DMS114 treated with DMSO at 0.1 percent for 48 hours (cell line): ENCODE measurements around the gene NRP2.

Experiments
- DNase-seq: peaks from one replicate; lab custom pipeline; 2025; ENCODE audit not compliant: unreplicated experiment; lab: John Stamatoyannopoulos, UW

NRP2 gene

DNA sequence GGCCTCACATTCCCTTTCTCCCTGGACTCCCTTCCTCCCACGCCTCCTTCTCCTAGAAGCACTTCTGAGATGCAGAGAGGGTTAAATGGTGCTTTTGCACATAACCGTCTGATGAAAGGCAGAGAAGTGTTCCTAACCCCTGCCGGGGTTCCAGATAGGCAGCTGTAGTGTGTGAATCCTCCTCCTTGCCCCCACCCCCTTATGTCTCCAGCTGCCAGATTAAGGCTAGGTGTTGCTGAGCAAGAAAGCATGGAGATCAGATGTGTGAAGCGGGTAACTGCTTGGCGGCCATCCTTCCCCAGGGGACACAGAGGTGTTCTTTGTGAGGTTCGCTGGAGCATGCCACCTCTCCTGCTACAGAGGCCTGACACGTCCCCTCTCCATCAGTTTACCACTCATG lies 88.3 kb downstream of the NRP2 start:
- DNase-seq: no peak

DNA sequence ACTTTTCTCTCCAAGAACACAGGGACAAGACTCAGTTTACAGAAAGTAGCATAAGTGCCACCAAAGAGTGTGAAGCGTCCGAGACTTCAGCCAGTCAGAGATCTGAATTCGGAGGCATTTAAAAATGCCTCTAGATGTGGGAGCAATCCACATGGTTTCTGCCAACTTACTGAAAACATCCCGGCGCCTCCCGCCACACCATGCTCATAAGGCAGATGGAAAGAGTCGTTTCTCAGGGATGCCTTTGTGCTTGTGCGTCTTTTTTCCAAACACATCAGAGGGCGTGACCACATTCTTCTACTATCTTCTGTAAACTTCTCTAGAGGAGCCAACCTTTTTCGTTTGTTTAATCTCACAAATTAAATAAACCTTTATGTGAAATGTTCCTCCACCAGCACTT lies 88.7 kb downstream of the NRP2 start:
- no peak for DNase-seq

- no peak for DNase-seq
Observed at GRCh38 chr2:205771666-205772065, 89.4 kb downstream of the NRP2 start.

- DNase-seq: no peak
Observed at GRCh38 chr2:205772983-205773382, 90.7 kb downstream of the NRP2 start.

DNA sequence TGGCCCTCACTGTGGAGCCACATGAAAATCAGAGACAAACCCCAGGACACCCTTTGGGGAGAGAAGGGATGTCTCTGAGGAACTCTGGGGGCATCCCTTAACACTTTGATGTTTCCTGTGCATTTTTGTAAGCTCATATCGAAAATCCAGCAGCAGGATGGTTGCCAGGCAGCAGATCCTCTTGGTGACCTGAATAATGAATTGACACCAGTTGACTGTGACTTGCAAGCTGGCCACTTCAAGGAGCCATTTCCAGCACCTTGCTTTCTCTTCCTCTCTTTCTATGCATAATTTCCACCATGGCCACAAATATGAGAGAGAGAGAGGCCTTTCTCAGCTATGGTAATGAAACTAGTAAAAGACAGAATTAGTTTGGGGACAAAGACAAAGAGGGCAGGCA lies 91.7 kb downstream of the NRP2 start:
- no peak for DNase-seq

GRCh38 chr2:205775097-205775877 lies 93.0 kb downstream of the NRP2 start:
- no peak for DNase-seq

DNA sequence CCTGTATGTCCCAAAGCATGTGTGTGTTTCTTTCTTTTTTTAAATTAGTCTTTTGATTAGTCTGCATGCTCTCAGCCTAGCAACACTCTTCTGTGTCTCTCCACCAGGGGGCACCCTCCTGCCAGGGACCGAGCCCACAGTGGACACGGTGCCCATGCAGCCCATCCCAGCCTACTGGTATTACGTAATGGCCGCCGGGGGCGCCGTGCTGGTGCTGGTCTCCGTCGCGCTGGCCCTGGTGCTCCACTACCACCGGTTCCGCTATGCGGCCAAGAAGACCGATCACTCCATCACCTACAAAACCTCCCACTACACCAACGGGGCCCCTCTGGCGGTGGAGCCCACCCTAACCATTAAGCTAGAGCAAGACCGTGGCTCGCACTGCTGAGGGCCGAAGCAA lies 93.8 kb downstream of the NRP2 start:
- DNase-seq: no peak

DNA sequence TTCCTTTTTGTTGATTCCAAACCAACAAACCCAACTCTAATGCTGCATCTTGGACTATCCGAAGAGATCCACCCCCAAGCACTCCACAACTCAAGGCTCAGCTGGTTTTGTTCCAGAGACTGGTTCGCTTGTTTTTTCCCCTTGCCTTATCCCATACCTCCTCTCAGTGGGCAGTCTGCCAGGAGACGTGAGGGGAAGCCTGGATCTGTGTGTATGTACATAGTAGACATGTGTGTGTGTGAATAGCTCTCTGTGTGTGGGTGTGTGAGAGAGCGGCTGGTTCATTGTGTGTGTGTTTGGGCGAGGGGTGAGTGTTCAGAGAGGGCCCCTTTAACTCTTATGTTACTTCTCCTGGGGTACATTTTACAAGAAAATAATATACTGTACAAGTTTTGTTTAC lies 94.4 kb downstream of the NRP2 start:
- DNase-seq: no peak

- DNase-seq: no peak
Observed at GRCh38 chr2:205778356-205778755, 96.1 kb downstream of the NRP2 start.

- DNase-seq: no peak
Observed at GRCh38 chr2:205780645-205781044, 98.3 kb downstream of the NRP2 start.

DNA sequence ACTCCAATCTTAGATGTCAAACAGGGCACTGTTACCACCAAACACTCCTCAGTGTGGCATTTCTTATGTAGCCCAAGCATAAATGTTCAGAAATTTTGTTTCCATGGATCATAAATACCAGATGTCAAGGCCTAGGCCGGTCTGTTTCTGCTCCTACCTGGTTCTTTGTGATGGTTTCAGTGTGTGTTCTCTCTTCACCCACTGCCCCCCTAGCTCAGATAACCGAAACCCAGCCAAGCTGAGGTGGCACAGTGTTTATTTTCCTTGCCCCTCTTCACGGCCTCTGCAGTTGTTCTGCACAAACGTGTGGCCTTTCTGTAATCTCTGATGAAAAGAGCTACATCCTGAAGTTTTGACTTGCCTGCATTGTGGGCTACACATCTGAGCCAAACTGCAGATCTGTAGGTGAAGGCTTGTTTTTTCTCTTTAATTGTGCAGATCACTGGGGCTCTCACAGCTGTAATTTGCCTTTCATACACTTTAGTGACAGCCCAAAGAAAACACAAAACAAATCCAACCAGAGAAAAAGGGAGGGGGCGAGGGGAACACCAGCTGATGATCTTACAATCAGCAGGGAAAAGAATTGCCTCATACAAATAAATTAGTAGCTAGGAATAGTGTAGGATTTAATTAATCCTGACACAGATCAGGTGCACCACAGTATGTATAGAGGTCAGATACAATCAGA lies 99.1 kb downstream of the NRP2 start:
- no peak for DNase-seq

DNA sequence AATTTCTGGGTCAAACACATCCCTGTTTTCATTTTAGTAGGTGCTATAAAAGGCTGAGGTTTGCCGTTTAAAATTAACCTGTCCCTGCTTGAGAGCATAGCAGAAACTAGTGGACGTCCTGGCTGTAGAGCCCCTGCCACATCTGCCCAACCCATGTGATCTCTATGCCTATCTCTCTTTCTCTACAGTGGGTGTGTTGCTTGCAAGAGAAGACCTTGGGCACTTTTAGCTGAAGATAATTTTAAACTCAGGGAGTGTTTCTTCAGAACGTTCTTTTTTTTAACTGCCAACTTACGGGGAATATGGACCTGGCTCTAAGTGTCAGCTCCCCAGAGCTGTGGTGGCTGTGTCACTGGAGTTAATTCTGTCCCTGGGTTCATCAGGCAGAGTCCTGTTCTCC lies 100.6 kb downstream of the NRP2 start:
- DNase-seq: no peak

DNA sequence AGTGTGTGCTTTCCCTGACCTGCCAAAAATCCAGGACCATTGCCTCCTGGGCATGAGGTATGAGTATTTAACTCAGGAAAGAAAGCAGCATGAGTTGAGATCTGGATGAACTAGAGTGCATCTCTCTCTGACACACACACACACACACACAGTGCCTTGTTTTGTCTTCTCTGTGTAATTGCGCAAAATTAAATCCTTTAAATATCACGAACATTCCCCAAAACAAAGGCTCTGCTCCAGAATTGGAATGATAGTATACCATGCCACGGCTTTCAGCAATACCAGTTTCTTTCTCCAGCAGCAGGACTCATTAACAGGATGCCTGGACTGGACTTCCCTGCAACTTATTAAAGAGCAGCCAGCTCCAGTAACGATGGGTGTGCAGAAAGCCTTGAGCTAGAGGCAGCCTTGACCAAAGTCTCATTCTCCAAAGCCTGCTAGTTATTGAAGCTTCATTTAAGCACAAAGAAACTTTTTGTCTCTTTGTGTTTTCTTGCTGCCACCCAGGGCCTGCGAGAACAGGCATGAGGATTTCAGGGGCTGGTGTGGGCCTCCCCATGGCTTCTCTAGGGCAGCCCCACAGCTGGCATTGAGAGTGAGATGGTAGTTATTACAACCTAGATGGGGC lies 101.7 kb downstream of the NRP2 start:
- DNase-seq: no peak

DNA sequence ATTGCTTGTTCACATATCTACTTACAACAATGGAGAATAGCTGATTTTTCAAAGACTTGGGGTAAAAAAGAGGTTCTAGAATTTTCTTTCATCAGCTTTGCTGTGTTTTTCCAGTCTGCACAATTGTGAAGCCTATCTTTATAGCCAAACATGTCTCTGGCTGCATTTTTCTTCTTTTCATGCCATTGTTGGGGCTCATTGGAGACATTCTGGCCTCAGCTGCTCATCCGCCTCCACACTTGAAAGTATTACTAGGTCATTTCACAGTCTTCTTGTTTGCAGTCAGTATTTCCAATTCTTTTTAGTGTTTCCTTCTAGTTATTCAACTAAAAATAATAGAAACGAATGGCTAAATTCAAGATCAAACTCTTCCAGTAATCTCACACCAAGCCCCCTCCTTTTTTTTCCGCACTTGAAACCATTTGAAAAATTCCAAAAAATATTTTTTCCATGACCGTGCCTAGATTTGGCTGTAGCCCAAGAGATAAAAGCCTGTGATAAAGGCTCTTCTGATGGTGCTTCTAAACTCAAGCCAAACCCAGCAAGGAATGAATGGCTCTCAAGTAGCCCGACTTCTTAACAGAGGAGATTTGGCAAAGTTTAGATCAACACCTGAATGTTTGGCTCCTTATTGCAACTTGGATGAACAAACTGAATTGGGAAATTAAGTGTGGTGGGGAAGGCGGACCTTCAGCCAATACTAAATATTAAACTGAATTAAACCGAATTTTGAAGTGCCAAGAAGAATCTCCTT lies 103.4 kb downstream of the NRP2 start:
- no peak for DNase-seq

- no peak for DNase-seq
Observed at GRCh38 chr2:205786976-205787375, 104.7 kb downstream of the NRP2 start.

- no peak for DNase-seq
Observed at GRCh38 chr2:205787761-205788160, 105.5 kb downstream of the NRP2 start.

- DNase-seq: no peak
Observed at GRCh38 chr2:205789906-205790305, 107.6 kb downstream of the NRP2 start.

DNA sequence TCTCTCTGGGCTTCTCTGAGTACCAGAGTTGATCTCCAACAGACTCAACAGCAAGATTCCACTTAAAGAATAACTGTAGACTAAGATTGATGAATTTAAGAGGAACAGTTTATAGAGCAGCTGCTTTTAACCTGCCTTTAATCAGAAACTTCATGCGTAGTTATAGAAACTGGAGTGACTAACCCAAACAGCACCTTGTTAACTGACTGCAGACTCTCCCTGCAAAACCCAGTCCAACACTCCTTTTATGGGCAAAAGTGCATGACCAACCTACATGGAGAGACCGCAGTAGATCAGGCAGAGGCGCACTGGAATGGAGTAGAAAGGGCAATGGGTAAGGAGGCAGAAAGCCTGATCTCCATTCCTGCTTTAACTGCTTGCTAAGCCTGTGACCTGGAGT lies 110.6 kb downstream of the NRP2 start:
- no peak for DNase-seq

DNA sequence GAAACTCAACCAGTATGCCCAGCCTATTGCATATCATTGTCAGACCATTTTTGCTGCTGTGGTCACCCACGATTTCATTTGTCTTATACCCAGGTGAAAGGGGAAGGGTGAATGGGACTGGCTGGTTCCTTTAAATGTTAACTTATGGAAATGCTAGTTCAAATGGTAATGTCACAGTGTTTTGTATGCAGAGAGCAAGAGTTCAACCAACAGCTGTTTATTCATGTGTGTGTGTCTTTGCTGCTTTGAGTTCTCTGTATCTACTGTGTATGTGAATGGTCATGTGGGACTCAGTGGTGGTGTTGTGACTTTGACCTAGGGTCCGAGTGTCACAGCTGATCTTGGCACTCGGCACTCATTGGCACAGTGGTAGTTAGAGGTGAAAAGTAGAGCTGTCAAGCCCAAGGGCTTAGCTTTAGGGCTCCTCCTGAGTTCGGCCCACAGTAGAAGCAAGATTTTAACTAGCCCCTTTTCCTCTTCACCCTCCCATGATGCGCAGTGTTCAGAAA lies 114.6 kb downstream of the NRP2 start:
- no peak for DNase-seq

DNA sequence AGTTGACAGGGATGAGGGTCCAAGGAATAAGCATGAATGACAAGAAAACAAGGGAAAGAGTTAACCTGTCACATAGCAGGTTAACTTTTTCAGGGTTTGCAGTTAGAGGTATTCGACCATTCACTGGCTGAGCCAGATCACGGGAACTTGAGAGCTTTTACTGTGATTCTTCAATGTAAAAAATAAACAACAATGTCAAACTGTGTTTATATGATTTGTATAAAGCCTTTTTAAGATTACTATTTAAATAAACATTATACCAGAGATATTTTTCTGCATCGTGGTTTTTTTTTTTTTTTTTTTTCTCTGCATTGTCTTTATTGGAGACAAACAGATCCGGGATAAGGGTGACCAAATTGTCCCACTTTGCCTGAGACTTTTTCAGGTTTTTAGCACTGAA lies 115.6 kb downstream of the NRP2 start:
- DNase-seq: no peak

DNA sequence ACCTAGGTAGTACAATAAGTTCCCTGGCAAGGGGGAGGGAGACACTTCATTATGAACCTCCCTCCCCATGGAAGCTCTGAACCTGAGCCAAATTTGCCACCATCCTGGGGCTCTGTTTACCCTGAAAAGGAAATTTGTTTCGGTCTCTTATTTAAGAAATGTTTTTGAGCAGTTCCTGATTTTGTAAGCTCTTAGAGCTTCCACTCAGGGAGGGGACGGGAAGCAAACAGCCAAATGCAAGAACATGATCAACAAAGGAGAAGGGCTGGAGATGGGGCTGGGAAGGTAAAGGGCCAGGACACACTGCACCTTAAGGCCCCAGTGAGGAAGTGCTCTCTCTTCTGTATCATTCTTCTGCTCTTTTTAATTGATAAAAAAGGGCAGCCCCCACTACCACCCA lies 117.9 kb downstream of the NRP2 start:
- no peak for DNase-seq
